SIG-M5 treated with dmso at 0.1 percent for 504 hours (cell line): Measurements from ENCODE around the gene POLQ.
"Not testable (repeated sequence)": the region's sequence is repeated elsewhere in the genome, so short reads cannot be mapped to it uniquely, and the experiment has no call there.

Experiments
- DNase-seq: peaks from one replicate; lab custom pipeline; 2025; ENCODE audit not compliant: unreplicated experiment; lab: John Stamatoyannopoulos, UW

Gene POLQ

GRCh38 chr3:121545574-121546455 is at the start of gene POLQ:
Gene POLQ (minus strand): TSS chr3:121545988. CDS start chr3:121545877, 111 bp downstream.
- DNase-seq = peak; percentile 98

DNA sequence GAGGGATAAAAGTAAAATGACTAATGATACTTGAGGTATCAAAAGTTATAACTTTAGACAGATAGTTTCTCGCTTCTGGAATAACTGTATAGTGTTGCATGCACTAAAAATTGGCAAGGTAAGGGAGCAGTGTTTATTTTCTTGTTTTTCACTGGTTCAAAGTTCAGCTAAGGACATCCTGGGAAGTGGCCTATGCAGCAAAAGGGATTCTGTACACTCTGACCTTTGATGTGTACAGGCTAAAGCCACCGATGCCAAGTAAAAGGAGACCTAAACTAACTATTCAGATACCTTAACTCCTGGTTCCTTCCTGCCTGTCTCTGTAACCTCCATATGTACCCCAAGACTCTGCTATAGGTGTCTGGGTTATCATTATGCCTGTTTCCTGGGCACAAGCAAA is 49.1 kb upstream of the POLQ start:
- DNase-seq = no peak

DNA sequence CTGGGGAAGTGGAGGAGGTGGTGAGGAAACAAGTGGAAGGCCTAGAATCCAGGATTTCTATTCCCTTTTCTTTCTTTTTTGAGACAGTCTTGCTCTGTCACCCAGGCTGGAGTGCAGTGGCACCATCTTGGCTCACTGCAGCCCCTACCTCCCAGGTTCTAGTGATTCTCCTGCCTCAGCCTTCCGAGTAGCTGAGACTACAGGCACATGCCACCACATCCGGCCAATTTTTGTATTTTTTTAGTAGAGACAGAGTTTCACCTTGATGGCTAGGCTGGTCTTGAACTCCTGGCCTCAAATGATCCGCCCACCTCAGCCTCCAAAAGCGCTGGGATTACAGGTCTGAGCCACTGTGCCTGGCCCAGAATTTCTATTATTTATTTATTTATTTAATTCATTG is 48.0 kb upstream of the POLQ start:
- DNase-seq = not testable (repeated sequence)

- no peak for DNase-seq
These were observed 47.3 kb upstream of the POLQ start, which contains the start of gene FBXO40 for GRCh38 chr3:121592856-121593702. Gene FBXO40 (plus strand): TSS chr3:121593379. CDS start chr3:121620576, 27,197 bp downstream.

DNA sequence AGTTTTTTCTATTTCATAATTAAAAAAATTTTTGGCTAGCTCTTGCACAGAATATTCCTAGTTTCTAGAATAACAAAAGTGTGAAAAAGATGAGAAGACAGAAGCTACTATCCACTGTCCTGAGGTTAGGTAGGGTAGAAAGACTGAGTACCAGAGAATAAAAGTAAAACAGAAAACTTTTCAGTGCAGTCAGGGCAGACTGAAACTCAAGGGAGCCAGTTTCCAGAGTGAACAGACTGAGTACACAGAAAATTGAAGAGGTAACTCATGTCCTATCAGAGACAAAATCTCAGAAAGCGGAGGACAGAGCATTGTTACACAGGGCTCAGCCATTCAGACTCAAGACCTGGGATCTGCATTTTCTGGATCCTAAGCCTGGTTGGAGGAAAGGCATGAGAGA is 38.6 kb upstream of the POLQ start:
- no peak for DNase-seq

DNA sequence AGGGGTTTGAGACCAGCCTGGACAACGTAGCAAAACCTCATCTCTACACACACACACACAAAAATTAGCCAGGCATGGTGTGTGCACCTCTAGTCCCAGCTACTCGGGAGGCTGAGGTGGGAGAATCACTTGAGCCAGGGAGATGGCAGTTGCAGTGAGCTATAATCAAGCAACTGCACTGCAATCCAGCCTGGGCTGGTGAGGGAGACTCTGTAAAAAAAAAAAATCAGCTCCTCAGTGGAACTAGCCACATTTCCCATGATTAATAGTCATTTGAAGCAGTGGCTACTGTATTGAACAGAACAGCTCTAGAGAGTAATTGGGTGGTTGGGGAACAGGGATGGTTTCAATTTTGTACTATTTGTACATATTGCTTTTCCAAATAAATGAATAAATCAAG is 35.9 kb upstream of the POLQ start:
- no peak for DNase-seq

DNA sequence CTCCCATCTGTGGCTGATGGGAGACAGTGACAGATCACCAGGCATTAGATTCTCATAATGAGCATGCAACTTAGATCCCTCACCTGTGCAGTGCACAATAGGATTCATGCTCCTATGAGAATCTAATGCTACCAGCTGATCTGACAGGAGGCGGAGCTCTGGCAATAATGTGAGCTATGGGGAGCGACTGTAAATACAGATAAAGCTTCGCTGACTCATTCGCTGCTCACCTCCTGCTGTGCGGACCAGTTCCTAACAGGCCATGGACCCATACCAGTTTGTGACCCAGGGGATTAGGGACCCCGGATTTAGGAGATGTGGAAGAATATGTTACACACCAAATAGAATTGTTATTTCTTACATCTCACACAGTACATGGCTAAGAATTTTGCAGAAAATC is 28.7 kb upstream of the POLQ start:
- DNase-seq = peak; percentile 27

- DNase-seq = no peak
These were observed 21.9 kb upstream of the POLQ start, which contains the start of gene ARGFX for GRCh38 chr3:121567649-121568048. Gene ARGFX (plus strand): TSS chr3:121567949. CDS start chr3:121570714, 2,765 bp downstream.

DNA sequence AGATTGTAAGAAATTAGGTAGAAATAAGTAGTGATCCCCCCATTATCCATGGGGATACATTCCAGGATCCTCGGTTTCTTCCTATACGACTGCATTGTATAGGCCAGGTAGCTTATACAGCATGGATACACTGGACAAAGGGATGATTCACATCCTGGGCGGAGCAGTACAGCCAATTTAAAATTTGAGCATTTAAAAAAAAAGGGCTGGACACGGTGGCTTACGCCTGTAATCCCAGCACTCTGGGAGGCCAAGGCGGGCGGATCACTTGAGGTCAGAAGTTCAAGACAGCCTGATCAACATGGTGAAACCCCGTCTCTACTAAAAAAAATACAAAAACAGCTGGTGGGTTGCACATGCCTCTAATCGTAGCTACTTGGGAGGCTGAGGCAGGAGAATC is 21.0 kb upstream of the POLQ start:
- no peak for DNase-seq

DNA sequence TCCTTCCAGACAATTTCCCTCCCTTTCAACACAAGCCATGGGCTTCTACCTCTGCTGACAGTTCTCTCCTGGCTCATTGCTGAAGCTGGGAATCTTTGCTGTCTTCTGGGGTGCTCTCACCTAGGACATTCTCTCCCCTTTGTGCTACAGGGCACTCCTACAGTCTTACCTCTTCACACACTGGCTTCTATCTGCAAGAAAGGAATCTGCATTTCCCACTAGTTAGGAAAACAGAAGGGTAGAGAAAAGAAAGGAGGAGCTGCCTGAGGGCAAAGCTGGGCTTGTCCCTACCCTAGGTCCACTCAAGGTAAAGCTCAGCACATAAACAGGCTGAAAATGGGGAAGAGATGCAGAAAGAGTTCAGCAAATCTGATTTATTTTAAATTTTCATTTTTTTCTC is 16.4 kb upstream of the POLQ start:
- no peak for DNase-seq

DNA sequence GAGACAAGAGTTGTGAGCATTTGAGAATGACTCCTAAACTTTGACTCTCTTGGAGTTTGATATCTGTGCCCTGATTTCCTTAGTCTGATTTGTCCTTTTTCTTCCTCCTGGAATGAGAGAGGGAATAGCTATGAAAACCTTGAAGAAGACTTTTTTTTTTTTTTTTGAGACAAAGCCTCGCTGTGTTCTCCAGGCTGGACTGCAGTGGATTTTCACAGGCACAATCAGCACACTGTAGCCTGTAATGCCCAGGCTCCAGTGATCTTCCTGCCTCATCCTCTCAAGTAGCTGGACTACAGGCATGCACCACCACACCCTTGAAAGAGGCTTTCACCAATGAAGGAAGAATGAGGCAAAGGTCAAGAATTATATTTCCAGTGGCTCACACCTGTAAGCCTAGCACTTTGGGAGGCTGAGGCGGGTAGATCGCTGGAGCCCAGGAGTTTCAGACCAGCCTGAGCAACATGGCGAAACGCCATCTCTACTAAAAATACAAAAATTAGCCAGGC is 11.7 kb upstream of the POLQ start:
- DNase-seq = no peak

GRCh38 chr3:121552797-121553196 is 7.0 kb upstream of the POLQ start:
- DNase-seq = no peak

DNA sequence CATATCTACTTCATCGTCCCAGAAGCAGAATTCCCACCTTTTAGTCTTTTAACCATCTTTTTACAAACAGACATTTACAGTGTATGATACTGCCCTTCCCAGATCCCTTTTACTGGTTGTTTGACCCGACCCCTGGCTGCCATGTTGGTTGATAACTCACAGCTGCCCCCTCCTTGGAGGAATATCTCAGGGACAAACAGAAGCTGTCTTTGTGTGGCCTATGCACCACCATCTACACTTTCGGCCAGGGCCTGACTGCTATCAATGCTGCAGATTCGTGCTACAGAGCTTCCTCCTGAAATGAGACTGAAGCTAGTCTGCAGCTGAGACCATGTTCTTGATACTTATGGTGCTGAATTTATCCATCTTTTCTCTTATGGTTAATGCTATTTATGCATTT is 6.6 kb upstream of the POLQ start:
- DNase-seq = no peak

- DNase-seq = peak; percentile 49
These were observed 677 bp downstream of the POLQ start for GRCh38 chr3:121545049-121545573.

- DNase-seq = peak; percentile 4
These were observed 2.9 kb downstream of the POLQ start for GRCh38 chr3:121542924-121543323.

- no peak for DNase-seq
These were observed 14.5 kb downstream of the POLQ start for GRCh38 chr3:121531269-121531668.

- DNase-seq = peak; percentile 16
These were observed 16.5 kb downstream of the POLQ start for GRCh38 chr3:121529308-121529707.

DNA sequence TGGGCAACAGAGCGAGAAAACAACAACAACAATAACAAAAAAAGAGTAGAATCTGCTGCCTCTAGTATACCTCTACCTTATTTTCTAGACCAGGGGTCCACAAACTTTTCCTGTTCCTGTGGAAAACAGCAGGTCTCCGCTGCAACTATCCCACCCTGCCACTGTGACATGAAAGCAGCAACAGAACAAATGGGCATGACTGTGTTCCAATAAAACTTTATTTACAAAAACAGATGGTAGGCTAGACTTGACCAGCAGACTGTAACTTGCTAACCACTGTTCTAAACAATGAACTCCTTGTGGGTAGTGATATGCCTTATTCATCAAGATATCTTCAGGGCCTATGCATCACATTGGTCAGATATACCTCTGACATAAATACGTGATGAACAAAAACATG is 25.3 kb downstream of the POLQ start:
- DNase-seq = no peak

- no peak for DNase-seq
These were observed 27.7 kb downstream of the POLQ start for GRCh38 chr3:121517953-121518655.

DNA sequence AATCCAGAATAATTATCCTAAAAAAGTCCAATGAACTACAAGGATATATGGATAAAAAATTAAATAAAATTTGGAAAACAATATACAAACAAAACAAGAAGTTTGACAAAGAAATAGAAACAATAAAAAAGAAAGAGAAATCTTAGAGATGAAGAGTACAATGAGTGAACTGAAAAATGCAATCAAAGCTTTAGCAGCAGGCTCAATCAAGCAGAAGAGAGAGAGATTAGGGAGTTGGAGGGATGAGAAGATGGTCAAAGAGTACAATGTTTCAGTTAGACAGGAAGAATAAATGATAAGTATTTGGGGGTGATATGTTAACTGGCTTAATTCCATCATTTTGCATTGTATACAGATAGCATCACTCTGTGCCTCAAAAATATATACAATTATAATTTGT is 29.9 kb downstream of the POLQ start:
- DNase-seq = no peak

- DNase-seq = no peak
These were observed 30.5 kb downstream of the POLQ start for GRCh38 chr3:121515313-121515712.
